Ramos (cell line): ENCODE measurements around the gene TSHZ2.
"Not testable (repeated sequence)": the region's sequence is repeated elsewhere in the genome, so short reads cannot be mapped to it uniquely, and the experiment has no call there.

Source experiments
- in situ Hi-C: fragments of 300-500 bp; cut with MboI; formaldehyde crosslinking; loops from one replicate; pipeline ENCODE4 v1.14.3; 2022; ENCODE audit warnings: low sequenced_read_pairs; ENCODE audit not compliant: unreplicated experiment

TSHZ2 gene

DNA sequence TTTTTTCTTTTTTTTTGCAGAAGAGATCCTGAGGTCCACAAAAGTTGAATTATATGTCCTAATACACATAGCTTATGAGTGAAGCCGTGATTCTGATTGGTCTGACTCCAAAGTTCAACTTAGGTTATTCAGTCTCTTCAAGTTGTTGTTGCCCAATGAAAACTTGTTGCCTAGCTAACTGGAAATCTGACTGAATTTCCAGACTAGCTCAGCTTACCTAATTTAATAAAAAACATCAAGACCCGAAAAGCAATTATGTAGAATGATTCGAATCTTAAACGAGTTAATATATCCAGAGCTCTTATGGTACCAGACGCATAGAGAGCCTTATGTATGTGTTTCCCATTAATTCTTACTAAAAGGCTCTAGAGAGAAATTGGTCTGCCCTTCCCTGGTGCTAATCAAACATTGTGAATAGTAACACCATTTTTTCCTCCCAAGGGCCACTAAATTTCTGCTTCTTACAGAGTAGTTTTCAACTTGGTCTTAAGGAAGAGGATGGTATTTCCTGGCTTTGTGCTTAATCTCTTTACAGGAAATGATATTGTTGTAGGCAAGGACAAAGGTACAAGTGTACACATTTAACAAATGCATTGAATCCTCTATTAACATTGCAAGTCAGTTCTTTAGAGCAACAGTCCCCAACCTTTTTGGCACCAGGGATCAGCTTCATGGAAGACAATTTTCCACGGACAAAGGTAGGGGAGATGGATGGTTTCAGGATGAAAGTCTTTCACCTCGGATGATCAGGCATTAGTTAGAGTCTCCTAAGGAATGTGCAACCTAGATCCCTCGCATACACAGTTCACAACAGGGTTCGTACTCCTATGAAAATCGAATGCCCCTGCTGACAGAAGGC lies 107.9 kb downstream of the TSHZ2 start:
- in situ Hi-C loops = no loop called here

DNA sequence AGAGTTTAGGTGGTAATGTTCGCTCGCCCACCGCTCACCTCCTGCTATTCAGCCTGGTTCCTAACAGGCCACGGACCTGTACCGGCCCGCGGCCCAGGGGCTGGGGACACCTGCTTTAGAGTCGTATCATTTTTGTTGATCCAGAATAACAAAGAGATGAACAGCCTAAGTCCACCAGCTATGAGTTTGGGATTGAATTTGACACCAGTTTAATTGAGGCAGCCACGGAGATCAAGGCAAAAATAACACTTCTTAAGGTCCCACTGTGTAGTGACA lies 108.5 kb downstream of the TSHZ2 start:
- in situ Hi-C loops = no loop called here

DNA sequence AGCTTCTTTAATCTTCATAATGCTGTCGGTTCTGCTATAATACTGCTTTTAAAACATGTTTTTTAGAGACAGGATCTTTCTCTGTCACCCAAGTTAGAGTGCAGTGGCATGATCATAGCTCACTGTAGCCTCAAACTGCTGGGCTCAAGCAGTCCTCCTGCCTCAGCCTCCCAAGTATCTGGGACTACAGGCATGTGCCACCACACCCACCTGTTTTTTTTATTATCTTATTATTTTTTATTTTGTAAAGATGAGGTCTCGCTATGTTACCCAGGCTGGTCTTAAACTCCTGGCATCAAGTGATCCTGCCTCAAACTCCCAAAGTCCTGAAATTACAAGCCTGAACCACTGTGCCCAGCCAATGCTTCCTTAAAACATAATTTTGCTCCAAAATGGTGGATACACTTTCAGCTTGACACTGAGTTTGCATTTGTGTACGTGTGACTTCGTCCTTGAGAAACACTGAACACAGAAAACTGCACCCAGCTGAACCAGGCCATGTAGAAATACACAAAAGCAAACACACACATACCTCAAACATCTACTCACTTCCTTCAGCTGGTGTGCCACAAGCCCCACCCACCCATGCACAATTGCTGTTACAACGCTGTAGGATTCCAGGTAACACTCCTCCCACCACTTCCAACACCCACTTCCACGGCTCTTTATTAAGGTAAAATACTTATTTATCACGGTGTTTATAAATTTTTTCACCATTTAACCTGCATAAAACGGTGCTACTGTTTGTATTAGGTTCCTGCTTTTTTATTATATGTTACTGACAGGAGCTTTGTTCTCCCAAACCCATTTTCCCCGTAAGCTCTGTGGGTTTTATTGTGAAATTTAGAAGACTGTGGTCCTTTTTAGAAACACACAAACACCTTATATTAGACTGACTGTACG lies 109.1 kb downstream of the TSHZ2 start:
- in situ Hi-C loops = no loop called here

DNA sequence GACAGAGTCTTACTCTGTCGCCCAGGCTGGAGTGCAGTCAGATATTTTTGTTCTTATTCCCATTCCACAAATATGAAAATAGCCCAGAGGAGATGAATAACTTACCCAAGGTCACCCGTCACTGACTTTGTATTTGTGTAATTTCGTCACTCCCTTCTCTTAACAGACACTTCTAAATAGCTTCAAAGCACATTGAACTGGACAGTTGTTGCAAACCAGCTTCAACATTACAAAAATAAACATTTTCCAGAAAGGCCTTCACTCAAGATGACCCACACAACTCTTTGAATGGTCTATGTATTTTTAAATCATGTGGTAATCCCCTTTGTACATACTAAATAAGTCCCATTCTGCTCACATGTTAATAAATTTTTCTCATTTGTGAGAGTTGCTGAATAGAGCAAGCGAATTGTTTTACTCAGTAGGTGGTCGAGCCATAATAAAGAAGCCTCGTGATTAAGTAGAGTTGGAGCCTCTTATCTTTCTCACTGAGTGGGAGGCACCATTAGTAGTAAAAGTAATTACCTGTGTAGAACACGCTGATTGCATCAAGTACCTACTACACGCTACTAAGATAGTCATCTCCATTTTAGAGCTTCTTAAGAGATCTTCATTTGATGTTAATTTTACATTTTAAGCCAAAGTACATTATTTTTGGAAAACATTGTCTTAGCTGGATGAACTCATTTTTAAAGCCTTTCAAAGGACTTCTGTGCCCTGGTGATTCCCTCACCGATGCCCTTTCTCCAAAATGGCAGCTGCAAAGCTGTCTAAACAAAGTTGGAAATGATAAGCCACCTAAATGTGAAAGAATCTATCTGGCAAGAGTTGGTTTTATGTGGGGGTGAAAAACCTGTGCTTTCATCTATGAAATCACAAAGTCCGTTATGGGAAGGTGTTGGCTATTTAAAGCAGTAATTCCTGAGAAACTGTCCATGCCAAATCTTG lies 110.0 kb downstream of the TSHZ2 start:
- in situ Hi-C loops = no loop called here

DNA sequence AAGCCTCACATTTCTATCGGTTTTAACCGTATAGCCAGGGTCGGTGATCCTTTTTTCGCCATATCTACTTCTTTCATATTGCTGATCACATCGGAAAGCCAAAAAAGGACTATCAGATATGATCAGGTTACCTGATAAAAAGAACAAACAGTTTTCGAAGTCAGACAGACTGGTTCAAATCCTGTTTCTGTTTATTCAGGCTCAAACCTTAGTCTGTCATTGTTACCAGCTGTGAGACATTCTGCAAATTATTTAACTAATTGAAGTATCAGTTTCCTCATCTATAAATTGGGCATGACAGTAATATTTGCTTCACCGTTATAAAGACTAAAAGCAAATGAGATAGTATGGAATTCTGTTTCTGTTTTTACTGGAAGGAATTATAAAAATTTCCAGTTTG lies 111.3 kb downstream of the TSHZ2 start:
- in situ Hi-C loops = no loop called here

DNA sequence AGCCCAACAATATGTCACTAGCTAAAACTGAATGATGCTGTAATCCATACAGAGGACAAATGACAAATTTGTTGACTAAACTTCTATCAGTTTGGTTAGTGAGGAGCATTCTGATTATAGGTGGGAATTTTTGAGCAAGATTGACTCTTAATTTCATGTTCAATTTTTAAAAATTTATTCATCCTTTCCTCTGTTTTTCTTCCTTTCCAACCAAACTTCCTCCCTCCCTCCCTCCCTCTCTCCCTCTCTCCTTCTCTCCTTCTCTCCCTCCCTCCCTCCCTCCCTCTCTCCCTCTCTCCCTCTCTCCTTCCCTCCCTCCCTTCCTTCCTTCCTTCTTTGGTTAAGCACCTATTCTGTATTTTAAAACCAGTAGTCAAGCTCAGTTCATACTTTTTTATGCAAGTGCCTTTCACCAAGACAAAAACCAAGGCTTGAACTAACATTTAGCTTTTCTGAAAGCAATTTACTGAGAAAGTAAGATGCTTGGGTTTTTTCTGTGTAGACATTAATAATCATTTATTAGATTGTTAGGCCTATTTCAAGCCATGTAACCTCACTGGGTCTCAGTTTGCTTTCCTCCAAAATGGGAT lies 112.3 kb downstream of the TSHZ2 start:
- in situ Hi-C loops = no loop called here

DNA sequence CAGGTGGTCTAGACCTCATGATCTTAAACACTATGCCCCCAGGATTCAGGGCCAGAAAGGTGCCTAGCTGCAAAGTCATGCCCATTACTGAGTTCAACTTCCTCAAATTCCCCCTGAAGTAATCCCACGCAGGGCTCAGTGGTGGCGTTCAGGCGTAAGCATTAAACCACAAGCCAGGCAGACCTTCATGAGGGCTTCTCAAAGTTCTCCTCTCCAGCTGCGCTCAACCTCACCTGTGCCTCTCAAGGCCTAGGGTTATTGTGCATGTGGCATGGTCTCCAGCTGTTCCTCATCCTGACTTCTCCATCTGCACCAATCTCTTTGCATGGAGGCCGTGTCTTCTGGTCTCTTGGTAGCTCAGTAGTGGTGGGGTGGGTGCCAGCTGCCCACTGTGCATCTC lies 113.6 kb downstream of the TSHZ2 start:
- in situ Hi-C loops = no loop called here

DNA sequence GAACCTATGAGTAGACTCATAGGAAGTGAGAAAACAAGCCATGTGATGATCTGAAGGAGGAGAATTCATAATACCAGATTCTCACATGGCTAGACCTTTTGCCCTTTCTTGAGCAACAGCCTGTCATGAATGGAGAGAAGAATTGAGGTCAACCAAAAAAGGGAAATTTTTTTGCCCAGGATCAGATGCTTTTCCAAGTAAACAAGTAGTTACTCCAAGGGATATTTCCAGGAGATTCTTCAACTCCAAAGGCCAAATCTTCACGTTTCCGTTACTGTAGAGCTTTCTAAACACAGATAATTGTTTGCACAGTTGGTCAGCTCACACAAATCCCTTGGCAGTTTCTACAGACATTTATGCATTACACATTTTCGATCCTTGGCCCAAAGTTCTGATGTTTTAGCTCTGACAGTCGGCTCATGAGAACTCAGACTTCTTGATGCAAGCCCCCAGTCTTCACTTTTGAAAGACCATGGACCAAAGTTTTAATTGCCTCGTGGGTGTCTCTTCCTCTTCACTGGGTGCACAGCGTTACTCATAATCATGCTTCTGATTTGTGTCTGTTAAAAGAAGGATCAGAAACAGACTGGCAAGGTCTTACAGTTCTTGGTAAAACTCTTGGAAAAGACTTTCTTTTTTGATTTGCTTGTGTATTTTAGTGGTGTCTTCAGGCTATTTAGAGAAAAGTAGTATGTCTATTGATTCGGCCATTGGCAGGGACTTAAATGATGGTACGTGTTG lies 115.0 kb downstream of the TSHZ2 start:
- in situ Hi-C loops = no loop called here

DNA sequence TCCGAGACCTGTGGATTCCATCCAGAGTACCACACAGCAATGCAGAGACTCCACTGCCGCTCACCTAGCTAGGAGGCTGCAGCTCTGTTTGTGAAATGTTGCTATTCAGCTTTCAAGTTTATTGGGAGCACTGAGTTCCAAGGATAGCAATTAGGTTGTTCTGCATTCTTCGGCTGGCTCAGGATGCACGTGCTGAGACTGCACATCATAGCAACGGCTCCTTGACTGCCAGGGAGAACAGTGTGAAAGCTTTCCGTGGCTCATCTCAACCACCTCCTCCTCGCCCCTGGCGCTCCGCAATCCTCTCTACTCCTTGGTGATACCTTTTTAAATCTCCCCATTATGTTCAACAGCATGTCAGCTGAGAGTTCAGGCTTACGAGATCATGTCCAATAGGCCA lies 116.6 kb downstream of the TSHZ2 start:
- in situ Hi-C loops = no loop called here

DNA sequence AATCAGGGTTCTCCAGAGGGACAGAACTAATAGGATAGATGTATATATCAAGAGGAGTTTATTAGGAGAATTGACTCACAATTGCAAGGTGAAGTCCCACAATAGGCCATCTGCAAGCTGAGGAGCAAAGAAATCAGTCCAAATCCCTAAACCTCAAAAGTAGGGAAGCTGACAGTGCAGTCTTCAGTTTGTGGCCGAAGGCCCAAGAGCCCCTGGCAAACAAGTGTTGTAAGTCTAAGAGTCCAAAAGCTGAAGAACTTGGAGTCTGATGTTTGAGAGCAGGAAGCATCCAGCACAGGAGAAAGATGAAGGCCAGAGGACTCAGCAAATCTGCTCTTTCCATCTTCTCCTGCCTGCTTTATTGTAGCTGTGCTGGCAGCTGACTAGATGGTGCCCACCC lies 117.7 kb downstream of the TSHZ2 start:
- in situ Hi-C loops = not testable (repeated sequence)

DNA sequence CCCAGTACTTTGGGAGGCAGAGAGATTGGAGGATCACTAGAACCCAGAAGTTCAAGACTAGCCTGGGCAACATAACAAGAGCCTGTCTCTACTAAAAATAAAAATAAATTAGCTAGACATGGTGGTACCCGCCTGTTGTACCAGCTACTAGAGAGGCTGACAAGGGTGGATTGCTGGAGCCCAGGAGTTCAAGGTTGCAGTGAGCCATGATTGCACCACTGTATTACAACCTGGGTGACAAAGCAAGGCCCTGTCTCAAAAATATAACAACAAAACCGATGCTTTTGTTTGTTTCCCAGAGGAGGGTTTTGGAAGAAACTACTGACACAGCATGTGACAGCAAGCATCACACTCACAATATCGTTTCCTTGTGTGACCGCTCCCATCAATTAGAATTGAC lies 119.6 kb downstream of the TSHZ2 start:
- in situ Hi-C loops = no loop called here

DNA sequence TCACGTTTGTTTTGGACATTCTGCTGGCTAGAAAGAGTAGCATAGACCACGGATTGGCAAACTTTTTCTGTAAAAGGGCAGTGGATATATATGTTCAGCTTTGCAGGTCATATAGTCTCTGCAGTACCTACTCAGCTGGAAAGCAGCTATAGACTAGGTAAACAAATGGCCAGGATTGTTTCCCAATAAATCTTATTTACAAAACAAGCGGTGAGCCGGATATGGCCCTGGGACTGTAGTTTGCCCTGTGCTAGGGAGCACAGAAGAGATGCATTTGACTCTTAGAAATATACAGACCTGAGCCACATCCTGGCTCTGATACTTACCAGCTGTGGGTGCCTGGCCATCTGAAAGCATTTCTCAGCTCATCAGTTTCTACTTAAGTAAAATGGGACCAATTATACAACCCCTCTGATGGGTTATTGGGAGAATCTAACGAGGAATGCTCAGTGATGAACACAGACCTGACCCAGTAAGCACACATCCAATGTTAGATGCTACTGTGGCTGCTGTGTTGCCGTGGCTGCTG lies 120.7 kb downstream of the TSHZ2 start:
- in situ Hi-C loops = no loop called here

DNA sequence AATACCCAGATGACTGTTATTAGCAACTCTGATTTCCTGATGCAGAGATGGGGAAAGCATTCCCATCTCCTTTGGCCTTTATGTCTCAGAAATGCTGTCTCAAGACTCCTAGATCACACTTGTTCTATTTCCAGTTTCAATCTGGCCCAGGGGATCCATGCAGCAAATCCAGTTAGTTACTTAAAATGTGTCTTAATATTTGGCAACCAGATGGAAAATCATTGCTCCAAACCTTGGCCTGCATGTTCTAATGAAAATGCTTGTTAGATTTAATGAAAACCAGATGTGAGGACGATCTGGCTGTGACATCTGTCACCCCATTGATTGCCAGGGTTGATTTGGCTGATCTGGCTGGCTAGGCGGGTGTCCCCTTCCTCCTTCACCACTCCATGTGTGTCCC lies 125.2 kb downstream of the TSHZ2 start:
- in situ Hi-C loops = no loop called here

DNA sequence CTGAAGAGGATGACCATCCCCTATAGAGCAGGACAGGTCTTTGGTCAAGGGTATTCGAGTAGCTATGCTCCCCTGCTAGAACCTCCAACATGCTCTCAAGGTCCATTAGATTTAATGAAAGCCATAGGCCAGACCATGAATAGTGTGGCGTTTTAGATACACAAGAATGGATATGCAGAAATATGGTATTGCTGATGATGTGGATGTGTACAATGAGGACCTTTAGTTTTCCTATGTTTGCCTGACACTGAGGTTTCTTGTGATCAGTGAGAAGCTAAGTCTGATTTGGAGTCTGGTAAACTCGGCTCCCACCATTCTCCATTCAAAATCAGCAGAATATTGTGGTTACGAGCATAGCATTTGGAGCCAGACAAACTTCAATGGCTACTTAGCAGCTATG lies 125.6 kb downstream of the TSHZ2 start:
- in situ Hi-C loops = no loop called here

DNA sequence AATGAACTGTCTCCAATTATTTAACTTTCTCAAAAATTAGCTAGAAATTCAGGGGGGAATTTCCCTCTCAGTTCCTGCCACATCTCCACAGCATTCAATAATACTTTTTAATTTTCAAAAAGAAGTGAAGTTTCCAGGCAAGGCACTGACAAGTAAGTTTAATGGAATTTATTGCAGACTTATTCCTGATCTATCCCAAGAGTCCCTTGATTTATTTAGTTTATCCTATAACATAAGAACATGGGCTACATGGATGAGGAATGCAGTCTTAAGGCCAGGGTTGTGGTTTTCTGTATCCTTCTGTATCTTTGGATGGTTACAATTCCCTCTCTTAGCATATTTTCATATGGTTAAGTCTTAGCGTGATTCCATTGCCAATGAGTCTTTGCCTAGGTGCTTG lies 126.5 kb downstream of the TSHZ2 start:
- in situ Hi-C loops = no loop called here

DNA sequence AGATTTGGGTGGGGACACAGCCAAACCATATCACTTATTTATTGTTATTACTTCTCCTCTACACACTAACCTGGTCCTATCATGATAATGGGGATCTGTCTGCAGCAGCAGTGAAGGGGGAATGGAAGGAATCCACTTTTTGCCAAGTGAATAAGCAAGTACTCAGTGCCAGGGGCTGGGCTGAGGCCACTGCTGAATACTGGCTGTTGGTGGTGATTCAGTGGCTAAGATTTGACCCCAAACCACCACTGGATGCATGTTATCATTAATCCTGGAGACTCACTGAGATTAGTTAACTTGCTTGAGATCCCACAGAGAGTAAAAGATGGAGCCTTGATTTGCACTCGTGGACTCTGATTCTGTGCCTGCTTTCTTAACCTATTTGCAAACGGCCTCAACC lies 127.7 kb downstream of the TSHZ2 start:
- in situ Hi-C loops = no loop called here

DNA sequence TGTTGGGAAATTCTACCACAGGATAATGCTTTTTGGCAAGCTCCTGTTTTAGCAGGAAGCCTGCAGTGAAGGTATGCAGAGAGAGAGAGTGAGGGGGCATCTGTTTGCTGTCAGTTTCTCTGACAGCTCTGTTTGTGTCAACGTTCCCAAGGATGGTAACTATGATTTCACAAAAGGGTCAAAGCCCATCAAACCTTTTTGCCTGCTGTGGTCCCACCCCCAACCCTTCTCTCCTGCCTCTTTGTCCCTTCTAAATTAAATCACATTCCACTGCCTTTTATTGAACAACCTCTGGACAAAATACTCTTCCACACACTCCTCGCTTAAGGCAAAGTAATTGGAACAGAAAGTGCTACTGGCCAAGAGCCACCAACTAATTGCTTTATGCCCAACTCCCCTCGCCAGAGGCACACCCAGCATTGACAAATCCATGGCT lies 128.3 kb downstream of the TSHZ2 start:
- in situ Hi-C loops = no loop called here

DNA sequence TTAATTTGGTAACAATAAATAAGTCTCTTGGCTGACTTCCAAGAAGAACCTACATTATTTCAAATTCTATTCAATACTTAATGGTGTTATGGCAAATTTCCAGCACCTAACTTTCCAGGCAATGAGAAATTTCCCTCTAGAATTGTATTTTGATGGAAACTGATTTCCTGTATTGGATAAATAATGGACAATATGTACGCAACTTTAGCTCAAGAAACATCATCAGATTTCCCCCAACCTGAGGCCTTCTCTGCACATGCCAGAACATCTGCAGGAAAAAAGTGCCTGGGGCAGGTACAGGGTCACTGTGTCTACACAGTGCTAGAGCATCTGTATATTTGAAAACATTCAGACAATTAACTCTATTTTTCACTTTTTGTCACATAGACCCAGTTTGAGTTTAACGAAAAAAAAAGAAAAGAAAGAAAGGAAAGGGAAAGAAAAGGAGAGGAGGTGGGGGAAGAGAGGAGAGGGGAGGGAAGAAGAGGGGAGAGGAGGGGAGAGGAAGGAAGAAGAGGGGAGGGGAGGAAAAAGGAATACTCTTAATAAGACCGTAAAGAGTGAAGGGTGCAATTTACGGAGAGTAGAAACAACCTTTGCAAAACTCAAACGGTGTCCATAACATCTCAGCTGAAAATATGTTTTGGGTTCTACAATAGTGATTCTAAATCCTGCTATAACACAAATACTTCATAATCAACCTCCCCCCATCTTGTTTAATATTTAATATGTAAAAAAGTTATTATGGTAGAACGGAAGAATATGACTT lies 130.0 kb downstream of the TSHZ2 start:
- in situ Hi-C loops = no loop called here

DNA sequence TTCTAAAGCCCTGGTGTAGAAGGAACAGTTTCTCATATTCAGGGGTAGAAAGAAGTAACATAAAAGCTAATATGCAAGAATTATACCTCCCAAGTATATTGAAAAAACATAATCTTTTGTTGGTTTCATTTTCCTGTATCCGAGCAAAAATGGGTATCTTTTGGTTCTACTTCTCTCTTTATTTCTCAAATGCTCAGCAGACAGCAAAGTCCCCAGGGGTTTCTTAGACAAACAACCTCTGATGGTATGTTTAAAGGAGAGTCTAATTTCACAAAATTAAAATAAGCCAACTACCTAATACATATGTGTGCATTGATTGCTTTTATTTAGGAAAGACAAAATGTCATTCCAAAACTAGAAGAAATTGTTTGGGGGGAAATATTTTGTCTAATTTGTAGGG lies 131.0 kb downstream of the TSHZ2 start:
- in situ Hi-C loops = no loop called here
